ENCODE results near the gene MDN1. TPM values are rescaled to one million over a fixed set of nuclear protein-coding genes. Genes with fewer than 3 reads are reported as not detected.
A peak's percentile ranks its signal among the peaks of the same experiment; 100 is the strongest.
"Not testable (repeated sequence)": the region's sequence is repeated elsewhere in the genome, so short reads cannot be mapped to it uniquely, and the experiment has no call there.

The MDN1 gene, protein sequence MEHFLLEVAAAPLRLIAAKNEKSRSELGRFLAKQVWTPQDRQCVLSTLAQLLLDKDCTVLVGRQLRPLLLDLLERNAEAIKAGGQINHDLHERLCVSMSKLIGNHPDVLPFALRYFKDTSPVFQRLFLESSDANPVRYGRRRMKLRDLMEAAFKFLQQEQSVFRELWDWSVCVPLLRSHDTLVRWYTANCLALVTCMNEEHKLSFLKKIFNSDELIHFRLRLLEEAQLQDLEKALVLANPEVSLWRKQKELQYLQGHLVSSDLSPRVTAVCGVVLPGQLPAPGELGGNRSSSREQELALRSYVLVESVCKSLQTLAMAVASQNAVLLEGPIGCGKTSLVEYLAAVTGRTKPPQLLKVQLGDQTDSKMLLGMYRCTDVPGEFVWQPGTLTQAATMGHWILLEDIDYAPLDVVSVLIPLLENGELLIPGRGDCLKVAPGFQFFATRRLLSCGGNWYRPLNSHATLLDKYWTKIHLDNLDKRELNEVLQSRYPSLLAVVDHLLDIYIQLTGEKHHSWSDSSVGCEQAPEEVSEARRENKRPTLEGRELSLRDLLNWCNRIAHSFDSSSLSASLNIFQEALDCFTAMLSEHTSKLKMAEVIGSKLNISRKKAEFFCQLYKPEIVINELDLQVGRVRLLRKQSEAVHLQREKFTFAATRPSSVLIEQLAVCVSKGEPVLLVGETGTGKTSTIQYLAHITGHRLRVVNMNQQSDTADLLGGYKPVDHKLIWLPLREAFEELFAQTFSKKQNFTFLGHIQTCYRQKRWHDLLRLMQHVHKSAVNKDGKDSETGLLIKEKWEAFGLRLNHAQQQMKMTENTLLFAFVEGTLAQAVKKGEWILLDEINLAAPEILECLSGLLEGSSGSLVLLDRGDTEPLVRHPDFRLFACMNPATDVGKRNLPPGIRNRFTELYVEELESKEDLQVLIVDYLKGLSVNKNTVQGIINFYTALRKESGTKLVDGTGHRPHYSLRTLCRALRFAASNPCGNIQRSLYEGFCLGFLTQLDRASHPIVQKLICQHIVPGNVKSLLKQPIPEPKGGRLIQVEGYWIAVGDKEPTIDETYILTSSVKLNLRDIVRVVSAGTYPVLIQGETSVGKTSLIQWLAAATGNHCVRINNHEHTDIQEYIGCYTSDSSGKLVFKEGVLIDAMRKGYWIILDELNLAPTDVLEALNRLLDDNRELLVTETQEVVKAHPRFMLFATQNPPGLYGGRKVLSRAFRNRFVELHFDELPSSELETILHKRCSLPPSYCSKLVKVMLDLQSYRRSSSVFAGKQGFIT (N-terminal part only)
- polyA plus RNA-seq (ENCODE audit: insufficient read length in 3 of 3) = 10 to 100 TPM; 38.6 to 41.2 (median 38.9) TPM

GRCh38 chr6:89819336-89820130 lies at the start of gene MDN1:
Gene MDN1, minus strand, starts transcription at chr6:89819794. Its CDS starts 187 bp downstream, at chr6:89819607.
- DNase-seq (ENCODE audit: low read depth in 3 of 3, low spot score in 2 of 3) = peak; percentile 84 to 92 (median 89)

DNA sequence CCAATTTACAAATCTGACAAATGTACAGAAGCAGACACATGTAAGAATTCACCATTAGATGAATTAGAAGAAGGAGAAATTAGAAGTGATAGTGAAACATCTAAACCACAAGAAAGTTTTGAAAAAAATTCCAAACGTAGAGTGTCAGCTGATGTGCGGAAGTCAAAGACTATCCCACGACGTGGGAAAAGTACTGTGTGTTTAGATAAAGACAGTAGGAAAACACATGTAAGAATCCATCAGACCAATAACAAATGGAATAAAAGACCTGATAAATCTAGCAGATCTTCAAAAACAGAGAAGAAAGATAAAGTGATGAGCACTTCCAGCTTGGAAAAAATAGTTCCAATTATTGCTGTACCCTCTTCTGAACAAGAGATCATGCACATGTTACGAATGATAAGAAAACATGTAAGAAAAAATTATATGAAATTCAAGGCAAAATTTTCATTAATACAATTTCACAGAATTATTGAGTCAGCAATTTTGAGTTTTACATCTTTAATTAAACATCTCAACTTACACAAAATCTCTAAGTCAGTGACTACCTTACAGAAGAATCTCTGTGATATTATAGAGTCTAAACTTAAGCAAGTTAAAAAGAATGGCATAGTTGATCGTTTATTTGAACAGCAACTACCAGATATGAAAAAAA lies 46.6 kb upstream of the MDN1 start:
- DNase-seq (ENCODE audit: low read depth in 3 of 3, low spot score in 2 of 3) = no peak

DNA sequence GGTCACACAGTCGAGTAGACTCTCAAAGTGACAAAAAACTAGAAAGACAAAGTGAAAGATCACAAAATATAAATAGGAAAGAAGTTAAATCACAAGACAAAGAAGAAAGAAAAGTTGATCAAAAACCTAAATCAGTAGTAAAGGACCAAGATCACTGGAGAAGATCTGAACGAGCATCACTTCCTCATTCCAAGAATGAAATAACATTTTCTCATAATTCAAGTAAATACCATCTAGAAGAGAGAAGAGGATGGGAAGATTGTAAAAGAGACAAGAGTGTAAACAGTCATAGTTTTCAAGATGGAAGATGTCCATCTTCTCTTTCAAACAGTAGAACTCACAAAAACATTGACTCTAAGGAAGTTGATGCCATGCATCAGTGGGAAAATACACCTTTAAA lies 43.1 kb upstream of the MDN1 start:
- no peak for DNase-seq (ENCODE audit: low read depth in 3 of 3, low spot score in 2 of 3)

- no peak for DNase-seq (ENCODE audit: low read depth in 3 of 3, low spot score in 2 of 3)
Observed at GRCh38 chr6:89862273-89862672, 42.7 kb upstream of the MDN1 start.

GRCh38 chr6:89859744-89860143 lies 40.1 kb upstream of the MDN1 start:
- no peak for DNase-seq (ENCODE audit: low read depth in 3 of 3, low spot score in 2 of 3)

- no peak for DNase-seq (ENCODE audit: low read depth in 3 of 3, low spot score in 2 of 3)
Observed at GRCh38 chr6:89858041-89858440, 38.4 kb upstream of the MDN1 start.

DNA sequence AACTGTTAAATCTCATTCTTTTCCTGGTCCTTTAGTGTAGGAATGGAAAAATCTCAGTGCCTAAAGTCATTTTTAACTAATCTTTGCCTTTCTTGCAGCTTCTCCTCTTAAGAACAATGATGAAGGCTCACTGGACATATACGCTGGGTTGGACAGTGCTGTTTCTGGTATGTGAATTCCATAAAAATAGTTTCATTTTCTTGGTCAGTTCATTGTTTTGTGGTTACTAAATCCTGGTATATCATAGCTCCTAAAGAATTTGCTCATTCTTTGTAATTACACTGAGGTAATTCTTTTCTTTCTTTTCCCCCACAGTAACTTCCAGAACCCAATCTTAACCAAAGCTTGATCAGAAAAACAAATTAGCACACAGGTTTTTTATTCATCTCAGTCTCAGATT lies 33.5 kb upstream of the MDN1 start:
- DNase-seq (ENCODE audit: low read depth in 3 of 3, low spot score in 2 of 3) = no peak

DNA sequence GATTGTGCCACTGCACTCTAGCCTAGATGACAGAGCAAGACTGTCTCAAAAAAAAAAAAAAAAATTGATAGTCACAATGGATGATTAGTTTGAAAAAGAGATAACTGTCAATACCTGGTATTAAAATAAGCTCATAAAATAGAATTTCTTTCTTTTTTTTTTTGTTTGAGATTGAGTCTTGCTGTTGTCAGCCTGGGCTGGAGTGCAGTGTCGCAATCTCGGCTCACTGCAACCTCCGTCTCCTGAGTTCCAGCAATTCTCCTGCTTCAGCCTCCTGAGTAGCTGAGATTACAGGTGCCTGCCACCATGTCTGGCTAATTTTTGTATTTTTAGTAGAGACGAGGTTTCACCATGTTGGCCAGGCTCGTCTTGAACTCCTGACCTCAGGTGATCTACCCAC lies 27.9 kb upstream of the MDN1 start:
- not testable (repeated sequence) for DNase-seq (ENCODE audit: low read depth in 3 of 3, low spot score in 2 of 3)

GRCh38 chr6:89843070-89843469 lies 23.5 kb upstream of the MDN1 start:
- DNase-seq (ENCODE audit: low read depth in 3 of 3, low spot score in 2 of 3) = no peak

DNA sequence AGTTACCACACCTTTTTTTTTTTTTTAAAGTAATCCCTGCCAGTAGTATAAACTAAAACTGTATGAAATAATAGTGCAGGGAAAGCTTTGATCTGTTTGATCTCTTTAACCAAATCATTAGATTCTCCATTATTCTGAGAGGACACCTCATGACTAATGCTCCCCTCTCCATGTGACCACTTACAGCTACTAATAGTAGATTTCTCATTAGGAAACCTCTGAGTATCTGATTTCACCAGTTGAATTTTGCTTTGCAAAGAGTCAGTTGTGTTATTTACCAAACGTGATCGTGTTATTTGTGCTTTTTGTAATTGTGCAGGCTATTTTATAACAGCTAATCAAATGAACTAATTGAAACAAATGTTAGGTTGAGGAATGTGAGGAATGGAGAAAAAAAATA lies 22.6 kb upstream of the MDN1 start:
- DNase-seq (ENCODE audit: low read depth in 3 of 3, low spot score in 2 of 3) = no peak

DNA sequence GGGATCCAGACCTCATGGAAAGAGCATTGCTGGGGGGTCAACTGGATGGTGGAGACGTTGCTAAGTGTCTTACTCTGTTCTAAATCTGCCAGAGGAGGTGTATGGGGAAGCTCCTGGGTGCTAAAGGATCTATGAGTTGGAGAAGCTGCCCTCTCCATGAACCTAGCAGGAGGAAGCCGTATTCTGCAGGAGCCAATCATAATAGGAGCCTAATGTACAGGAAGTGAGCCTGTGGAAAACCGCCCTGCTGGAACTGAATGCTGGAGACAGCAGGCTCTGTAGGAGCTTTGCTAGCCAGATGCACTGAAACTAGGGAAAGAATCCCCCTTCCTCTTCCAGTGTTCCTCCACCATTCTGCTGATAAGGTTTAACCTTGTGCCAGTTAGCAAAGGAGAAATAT lies 20.9 kb upstream of the MDN1 start:
- no peak for DNase-seq (ENCODE audit: low read depth in 3 of 3, low spot score in 2 of 3)

DNA sequence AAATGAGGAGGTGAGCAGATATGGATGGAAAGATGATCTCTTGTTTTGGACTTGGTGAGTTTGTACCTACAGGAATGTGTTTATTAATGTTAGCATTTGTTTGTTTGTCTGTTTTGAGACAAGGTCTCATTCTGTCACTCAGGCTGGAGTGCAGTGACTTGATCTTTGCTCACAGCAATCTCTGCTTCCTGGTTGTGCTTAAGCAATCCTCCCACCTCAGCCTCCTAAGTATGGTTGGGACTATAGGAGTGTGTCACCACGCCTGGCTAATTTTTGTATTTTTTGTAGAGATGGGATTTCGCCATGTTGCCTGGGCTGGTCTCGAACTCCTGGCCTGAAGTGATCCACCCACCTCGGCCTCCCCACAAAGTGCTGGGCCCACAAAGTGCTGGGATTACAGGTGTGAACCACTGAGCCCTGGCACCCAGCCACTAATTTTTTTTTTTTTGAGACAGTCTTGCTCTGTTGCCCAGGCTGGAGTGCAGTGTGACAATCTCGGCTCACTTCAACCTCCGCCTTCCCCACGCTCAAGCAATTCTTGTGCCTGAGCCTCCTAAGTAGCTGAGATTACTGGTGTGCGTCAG lies 17.1 kb upstream of the MDN1 start:
- DNase-seq (ENCODE audit: low read depth in 3 of 3, low spot score in 2 of 3) = no peak

DNA sequence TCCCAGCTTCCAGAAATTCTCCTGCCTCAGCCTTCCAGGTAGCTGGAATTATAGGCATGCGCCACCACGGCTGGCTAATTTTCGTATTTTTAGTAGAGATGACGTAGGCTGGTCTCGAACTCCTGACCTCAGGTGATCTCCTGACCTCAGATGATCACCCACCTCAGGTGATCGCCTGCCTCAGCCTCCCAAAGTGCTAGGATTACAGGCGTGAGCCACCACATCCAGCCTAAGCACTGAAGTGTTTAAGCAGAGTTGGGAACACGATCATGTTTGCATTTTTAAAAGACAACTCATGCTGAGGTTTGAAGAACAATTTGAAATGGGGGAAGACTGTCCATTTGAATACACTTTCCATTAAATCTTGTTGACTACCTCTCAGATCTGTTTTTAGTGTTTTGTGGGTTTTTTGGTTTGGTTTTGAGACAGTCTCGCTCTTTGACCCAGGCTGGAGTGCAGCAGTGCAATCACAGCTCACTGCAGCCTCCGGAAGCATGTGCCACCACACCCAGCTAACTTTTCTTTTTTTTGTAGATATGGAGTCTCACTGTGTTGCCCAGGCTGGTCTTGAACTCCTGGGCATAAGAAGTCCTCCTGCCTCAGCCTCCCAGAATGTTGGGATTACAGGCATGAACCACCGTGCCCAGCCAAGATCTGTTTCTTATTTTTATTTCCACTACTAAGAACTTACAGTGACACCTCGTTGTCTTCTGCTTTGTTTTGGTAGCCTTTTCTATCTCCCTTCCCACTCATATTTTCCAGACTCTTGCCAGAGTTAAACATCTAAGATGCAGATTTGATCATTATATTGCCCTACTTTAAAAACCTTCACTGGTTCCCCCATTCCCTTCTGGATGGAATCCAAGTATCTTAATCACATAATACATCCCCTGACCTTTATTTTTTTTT lies 15.5 kb upstream of the MDN1 start:
- DNase-seq (ENCODE audit: low read depth in 3 of 3, low spot score in 2 of 3) = no peak

DNA sequence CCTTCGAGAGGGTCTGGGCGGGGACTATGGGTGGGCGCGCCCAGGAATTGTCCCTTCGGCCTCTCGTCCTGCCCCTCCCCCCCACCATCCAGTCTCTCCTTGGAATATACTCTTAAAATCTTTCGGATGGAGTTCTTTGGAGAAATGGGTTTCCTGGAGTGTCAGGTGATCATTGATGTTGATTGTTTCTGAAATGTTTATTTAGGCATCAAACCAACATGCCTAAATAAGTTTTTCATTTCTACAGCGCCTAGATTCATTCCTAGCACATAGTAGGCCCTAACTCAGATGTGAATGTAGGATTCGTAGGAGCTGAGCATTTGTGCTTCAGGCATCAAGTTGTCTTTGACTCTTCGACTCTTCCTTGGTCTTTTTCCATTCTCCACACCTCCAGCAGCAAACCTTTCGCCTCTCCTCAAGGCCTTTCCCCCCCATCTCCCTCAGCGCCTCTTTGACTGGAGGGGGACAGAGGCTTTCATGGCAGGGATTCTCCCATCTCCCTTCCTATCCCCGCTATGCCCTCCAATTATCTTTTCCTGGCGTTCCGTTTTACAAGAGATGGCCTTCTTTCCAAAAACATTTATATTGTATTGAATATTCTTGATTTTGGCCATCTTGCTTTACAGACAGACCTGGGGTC lies 10.7 kb upstream of the MDN1 start:
- no peak for DNase-seq (ENCODE audit: low read depth in 3 of 3, low spot score in 2 of 3)

- DNase-seq (ENCODE audit: low read depth in 3 of 3, low spot score in 2 of 3) = peak; percentile 95 to 97 (median 96)
Observed at GRCh38 chr6:89829472-89830169, 10.0 kb upstream of the MDN1 start, which contains the start of gene CASP8AP2. Gene CASP8AP2, plus strand, starts transcription at chr6:89829880.

DNA sequence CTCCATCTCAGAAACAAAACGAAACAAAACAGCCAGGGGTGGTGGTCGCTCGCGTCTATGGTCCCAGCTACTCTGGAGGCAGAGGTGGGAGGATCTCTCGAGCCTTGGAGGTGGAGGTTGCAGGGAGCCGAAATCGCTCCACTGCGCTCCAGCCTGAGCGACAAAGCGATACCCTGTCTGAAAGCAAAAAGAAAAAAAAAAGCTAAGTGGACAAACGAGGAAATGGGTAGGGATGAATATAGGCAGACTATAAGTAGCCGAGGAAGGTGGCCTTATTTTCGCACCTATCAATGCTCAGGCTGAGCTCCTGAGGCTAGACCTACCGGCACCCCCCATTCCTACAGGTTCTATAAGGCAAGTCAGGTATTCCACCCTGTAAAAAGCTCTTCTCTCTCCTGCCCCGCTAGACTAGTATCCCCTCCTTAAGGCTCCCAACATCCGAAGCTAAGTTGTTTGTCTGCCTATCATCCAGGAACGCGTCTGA lies 9.4 kb upstream of the MDN1 start:
- DNase-seq (ENCODE audit: low read depth in 3 of 3, low spot score in 2 of 3) = no peak

GRCh38 chr6:89828475-89828987 lies 8.9 kb upstream of the MDN1 start:
- not testable (repeated sequence) for DNase-seq (ENCODE audit: low read depth in 3 of 3, low spot score in 2 of 3)
